ENCODE results near the gene AP1S3.

AP1S3 gene

GRCh38 chr2:223747392-223748042 is 89.9 kb downstream of the AP1S3 start:
- DNase-seq (ENCODE audit: extremely low spot score), result no peak
- ChIA-PET CTCF (no interaction called here), POLR2A (no interaction called here)
- TF ChIP-seq L3MBTL2 (conservative IDR thresholded peaks at IDR 0.05) (no peak), FOXK2 (IDR thresholded peaks at IDR 0.05) (no peak), SP1 (IDR thresholded peaks at IDR 0.05) (no peak), HDGF (IDR thresholded peaks at IDR 0.05; ENCODE audit: borderline replicate concordance) (no peak), FOXM1 (IDR thresholded peaks at IDR 0.05; ENCODE audit: borderline replicate concordance) (no peak), CTBP1 (IDR thresholded peaks at IDR 0.05; ENCODE audit: borderline replicate concordance) (no peak), ARNT (IDR thresholded peaks at IDR 0.05) (no peak), ELF4 (IDR thresholded peaks at IDR 0.05) (no peak), FOXA1 (IDR thresholded peaks at IDR 0.05) (no peak), BHLHE40 (IDR thresholded peaks at IDR 0.05; ENCODE audit: borderline replicate concordance) (no peak), TARDBP (IDR thresholded peaks at IDR 0.05) (no peak), NFRKB (IDR thresholded peaks at IDR 0.05) (no peak), SUZ12 (IDR thresholded peaks at IDR 0.05) (no peak), LEF1 (IDR thresholded peaks at IDR 0.05; ENCODE audit: borderline replicate concordance) (no peak), ZNF384 (IDR thresholded peaks at IDR 0.05) (no peak)
- TF ChIP-seq, protein P1, sequence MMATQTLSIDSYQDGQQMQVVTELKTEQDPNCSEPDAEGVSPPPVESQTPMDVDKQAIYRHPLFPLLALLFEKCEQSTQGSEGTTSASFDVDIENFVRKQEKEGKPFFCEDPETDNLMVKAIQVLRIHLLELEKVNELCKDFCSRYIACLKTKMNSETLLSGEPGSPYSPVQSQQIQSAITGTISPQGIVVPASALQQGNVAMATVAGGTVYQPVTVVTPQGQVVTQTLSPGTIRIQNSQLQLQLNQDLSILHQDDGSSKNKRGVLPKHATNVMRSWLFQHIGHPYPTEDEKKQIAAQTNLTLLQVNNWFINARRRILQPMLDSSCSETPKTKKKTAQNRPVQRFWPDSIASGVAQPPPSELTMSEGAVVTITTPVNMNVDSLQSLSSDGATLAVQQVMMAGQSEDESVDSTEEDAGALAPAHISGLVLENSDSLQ (IDR thresholded peaks at IDR 0.05), result no peak

GRCh38 chr2:223746611-223747010 is 90.8 kb downstream of the AP1S3 start:
- CTCF ChIA-PET, result no interaction called here
- no peak for DNase-seq (ENCODE audit: extremely low spot score)
- TF ChIP-seq TARDBP (IDR thresholded peaks at IDR 0.05) (no peak), CTBP1 (IDR thresholded peaks at IDR 0.05; ENCODE audit: borderline replicate concordance) (no peak), BHLHE40 (IDR thresholded peaks at IDR 0.05; ENCODE audit: borderline replicate concordance) (no peak), FOXK2 (IDR thresholded peaks at IDR 0.05) (no peak), HDGF (IDR thresholded peaks at IDR 0.05; ENCODE audit: borderline replicate concordance) (no peak), ARNT (IDR thresholded peaks at IDR 0.05) (no peak), LEF1 (IDR thresholded peaks at IDR 0.05; ENCODE audit: borderline replicate concordance) (no peak), FOXA1 (IDR thresholded peaks at IDR 0.05) (no peak), ZNF384 (IDR thresholded peaks at IDR 0.05) (no peak), FOXM1 (IDR thresholded peaks at IDR 0.05; ENCODE audit: borderline replicate concordance) (no peak), L3MBTL2 (conservative IDR thresholded peaks at IDR 0.05) (no peak), SP1 (IDR thresholded peaks at IDR 0.05) (no peak), ELF4 (IDR thresholded peaks at IDR 0.05) (no peak), NFRKB (IDR thresholded peaks at IDR 0.05) (no peak)
- TF ChIP-seq, protein P1 (IDR thresholded peaks at IDR 0.05), result no peak
- POLR2A ChIA-PET, result no interaction called here

- ChIA-PET CTCF (interaction anchor here (1.2 kb wide), 1 partner anchor 17 kb away, joined by 4 read pairs; no protein-coding TSS in a partner anchor), POLR2A (no interaction called here)
- DNase-seq (ENCODE audit: extremely low spot score), result no peak
- TF ChIP-seq FOXA1 (IDR thresholded peaks at IDR 0.05), result no peak
- no peak for TF ChIP-seq ARNT (IDR thresholded peaks at IDR 0.05)
- no peak for TF ChIP-seq L3MBTL2 (conservative IDR thresholded peaks at IDR 0.05)
- no peak for TF ChIP-seq TARDBP (IDR thresholded peaks at IDR 0.05)
- TF ChIP-seq HDGF (IDR thresholded peaks at IDR 0.05; ENCODE audit: borderline replicate concordance), result no peak
- no peak for TF ChIP-seq FOXM1 (IDR thresholded peaks at IDR 0.05; ENCODE audit: borderline replicate concordance)
Observed at GRCh38 chr2:223744580-223744979, 92.8 kb downstream of the AP1S3 start.

- no peak for DNase-seq (ENCODE audit: extremely low spot score)
- TF ChIP-seq, protein P1 (IDR thresholded peaks at IDR 0.05), result no peak
- no peak for TF ChIP-seq FOXA1 (IDR thresholded peaks at IDR 0.05)
- no peak for TF ChIP-seq FOXM1 (IDR thresholded peaks at IDR 0.05; ENCODE audit: borderline replicate concordance)
- TF ChIP-seq NFRKB (IDR thresholded peaks at IDR 0.05), result no peak
- TF ChIP-seq FOXK2 (IDR thresholded peaks at IDR 0.05), result no peak
- TF ChIP-seq TARDBP (IDR thresholded peaks at IDR 0.05), result no peak
- no peak for TF ChIP-seq BHLHE40 (IDR thresholded peaks at IDR 0.05; ENCODE audit: borderline replicate concordance)
- TF ChIP-seq ZNF384 (IDR thresholded peaks at IDR 0.05), result no peak
- TF ChIP-seq LEF1 (IDR thresholded peaks at IDR 0.05; ENCODE audit: borderline replicate concordance), result no peak
- no peak for TF ChIP-seq SUZ12 (IDR thresholded peaks at IDR 0.05)
- TF ChIP-seq ARNT (IDR thresholded peaks at IDR 0.05), result no peak
- no peak for TF ChIP-seq SP1 (IDR thresholded peaks at IDR 0.05)
- TF ChIP-seq CTBP1 (IDR thresholded peaks at IDR 0.05; ENCODE audit: borderline replicate concordance), result no peak
- TF ChIP-seq L3MBTL2 (conservative IDR thresholded peaks at IDR 0.05), result no peak
- TF ChIP-seq HDGF (IDR thresholded peaks at IDR 0.05; ENCODE audit: borderline replicate concordance), result no peak
- no peak for TF ChIP-seq ELF4 (IDR thresholded peaks at IDR 0.05)
- ChIA-PET CTCF (no interaction called here), POLR2A (no interaction called here)
Observed at GRCh38 chr2:223740679-223741078, 96.7 kb downstream of the AP1S3 start.

- ChIA-PET CTCF (interaction anchor here (1.1 kb wide), 1 partner anchor 9 kb away, joined by 5 read pairs; no protein-coding TSS in a partner anchor), POLR2A (no interaction called here)
- DNase-seq (ENCODE audit: extremely low spot score), result no peak
- TF ChIP-seq LEF1 (IDR thresholded peaks at IDR 0.05; ENCODE audit: borderline replicate concordance) (no peak), SUZ12 (IDR thresholded peaks at IDR 0.05) (no peak), FOXK2 (IDR thresholded peaks at IDR 0.05) (no peak), NFRKB (IDR thresholded peaks at IDR 0.05) (no peak), FOXA1 (IDR thresholded peaks at IDR 0.05) (no peak), ELF4 (IDR thresholded peaks at IDR 0.05) (no peak), BHLHE40 (IDR thresholded peaks at IDR 0.05; ENCODE audit: borderline replicate concordance) (no peak), FOXM1 (IDR thresholded peaks at IDR 0.05; ENCODE audit: borderline replicate concordance) (no peak), HDGF (IDR thresholded peaks at IDR 0.05; ENCODE audit: borderline replicate concordance) (no peak), ARNT (IDR thresholded peaks at IDR 0.05) (no peak), TARDBP (IDR thresholded peaks at IDR 0.05) (no peak), ZNF384 (IDR thresholded peaks at IDR 0.05) (no peak), L3MBTL2 (conservative IDR thresholded peaks at IDR 0.05) (no peak), CTBP1 (IDR thresholded peaks at IDR 0.05; ENCODE audit: borderline replicate concordance) (no peak), SP1 (IDR thresholded peaks at IDR 0.05) (no peak)
- TF ChIP-seq, protein P1 (IDR thresholded peaks at IDR 0.05), result no peak
Observed at GRCh38 chr2:223737207-223737606, 100.2 kb downstream of the AP1S3 start.

All from HEK293T (cell line).